ENCODE measurements around the gene TSPAN17.

GRCh38 chr5:176606875-176607274, 40.4 kb upstream of the TSPAN17 start:
- TF ChIP-seq CTCF (IDR thresholded peaks at IDR 0.05) (no peak), POLR2A (IDR thresholded peaks at IDR 0.05) (no peak)
